Measurements from ENCODE around the gene CCL20. TPM values are rescaled to one million over a fixed set of nuclear protein-coding genes. Genes with fewer than 3 reads are reported as not detected.
A peak's percentile ranks its signal among the peaks of the same experiment; 100 is the strongest.
"Not testable (repeated sequence)": the region's sequence is repeated elsewhere in the genome, so short reads cannot be mapped to it uniquely, and the experiment has no call there.

CCL20 gene
- total RNA-seq, 2 experiments from 2014 or later = 0.82 TPM; not detected in 1

DNA sequence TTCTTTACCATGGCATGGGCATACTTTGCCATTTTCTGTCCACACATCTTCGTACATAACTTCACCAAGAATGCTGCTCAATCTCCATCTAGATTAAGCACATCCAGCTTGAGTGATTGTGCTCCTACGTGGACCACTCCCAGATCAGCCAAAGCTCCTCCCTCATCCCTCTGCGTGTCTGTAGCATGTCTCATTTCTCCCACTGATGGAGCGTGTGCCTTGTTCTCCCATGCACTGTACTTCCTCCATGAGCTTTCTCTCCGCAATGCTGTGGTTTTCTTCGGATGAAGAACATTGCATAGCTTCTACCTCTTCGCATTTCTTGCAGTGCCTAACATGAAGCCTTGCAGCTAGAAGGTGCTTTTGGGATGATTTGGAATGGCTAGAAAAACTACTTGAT, 13.5 kb downstream of the CCL20 start:
- Mint-ChIP-seq H3K36me3 (no peaks in the 10 kb centered on the region), H3K4me1 (peaks cover 2% of the 10 kb centered on the region), H3K27ac (no peak overlapping the region), H3K4me3 (no peak overlapping the region), H3K9me3 (ENCODE audit: low read depth) (no peaks in the 10 kb centered on the region), H3K27me3 (no peaks in the 10 kb centered on the region)
- ATAC-seq (no peak), DNase-seq (no peak)
- CTCF ChIA-PET = no interaction called here

DNA sequence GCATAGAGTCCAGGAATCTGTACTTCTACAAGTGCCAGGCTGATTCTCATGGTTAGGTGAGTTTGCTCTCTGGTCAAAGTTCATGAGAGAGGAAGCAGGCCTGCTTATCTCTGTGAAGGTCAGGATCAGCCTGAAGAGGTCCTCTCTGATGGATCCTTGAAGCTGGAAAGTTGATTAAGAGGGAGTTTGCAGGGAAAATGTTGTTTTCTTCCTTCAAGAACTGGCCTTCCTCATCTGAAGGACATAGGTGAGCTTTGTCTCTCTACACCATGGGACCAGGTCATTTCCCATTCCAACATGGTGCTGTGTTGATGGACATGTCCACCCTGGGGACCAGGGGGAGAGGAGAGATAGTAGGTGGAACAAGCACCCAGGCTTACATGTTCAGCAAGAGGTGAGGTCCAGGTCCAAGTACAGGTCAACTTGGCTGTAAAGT, 14.9 kb downstream of the CCL20 start:
- no peak for DNase-seq
- Mint-ChIP-seq H3K27ac (no peak overlapping the region), H3K9me3 (ENCODE audit: low read depth) (no peaks in the 10 kb centered on the region), H3K36me3 (no peaks in the 10 kb centered on the region), H3K4me3 (no peak overlapping the region), H3K4me1 (peaks cover 2% of the 10 kb centered on the region), H3K27me3 (no peaks in the 10 kb centered on the region)
- no peak for ATAC-seq
- CTCF ChIA-PET = no interaction called here

DNA sequence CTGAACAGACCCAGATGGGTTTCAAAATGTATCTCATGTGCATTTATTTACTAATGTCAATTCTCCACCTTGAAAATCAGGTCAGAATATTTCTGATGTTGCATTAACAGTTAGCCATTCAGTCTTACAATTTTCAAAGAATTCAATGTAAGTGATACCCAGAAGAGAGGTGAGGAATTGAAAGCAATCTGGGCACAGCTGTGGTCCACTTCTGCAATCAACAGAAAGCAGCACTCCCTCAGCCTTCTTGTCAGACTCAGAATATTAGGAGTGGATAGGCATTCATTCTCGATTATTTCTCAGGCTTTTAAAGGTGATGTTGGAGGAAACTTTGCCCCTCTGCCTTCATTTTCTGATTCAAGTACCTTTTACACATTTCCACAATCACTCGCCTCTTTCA, 15.7 kb downstream of the CCL20 start:
- no peaks in the 10 kb centered on the region for H3K9me3 Mint-ChIP-seq (ENCODE audit: low read depth)
- no peak for ATAC-seq
- no peak for DNase-seq
- no peaks in the 10 kb centered on the region for H3K27me3 Mint-ChIP-seq
- no peak overlapping the region for H3K4me3 Mint-ChIP-seq
- CTCF ChIA-PET = no interaction called here
- no peak overlapping the region for H3K27ac Mint-ChIP-seq
- H3K36me3 Mint-ChIP-seq = no peaks in the 10 kb centered on the region
- peaks cover 2% of the 10 kb centered on the region for H3K4me1 Mint-ChIP-seq

DNA sequence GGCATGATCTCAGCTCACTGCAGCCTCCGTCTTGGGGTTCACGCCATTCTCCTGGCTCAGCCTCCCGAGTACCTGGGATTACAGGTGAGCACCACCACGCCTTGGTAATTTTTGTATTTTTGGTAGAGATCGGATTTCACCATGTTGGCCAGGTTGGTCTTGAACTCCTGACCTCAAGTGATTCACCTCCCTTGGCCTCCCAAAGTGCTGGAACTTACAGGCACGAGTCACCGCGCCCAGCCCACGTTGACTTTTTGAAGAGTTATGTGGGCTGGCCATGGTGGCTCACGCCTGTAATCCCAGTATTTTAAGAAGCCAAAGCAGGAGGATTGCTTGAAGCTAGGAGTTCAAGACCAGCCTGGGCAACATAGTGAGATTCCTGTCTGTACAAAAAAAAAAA, 20.8 kb downstream of the CCL20 start:
- no peak overlapping the region for H3K4me3 Mint-ChIP-seq
- H3K9me3 Mint-ChIP-seq (ENCODE audit: low read depth) = no peaks in the 10 kb centered on the region
- H3K36me3 Mint-ChIP-seq = no peaks in the 10 kb centered on the region
- ATAC-seq (no peak), DNase-seq (no peak)
- H3K27ac Mint-ChIP-seq = no peak overlapping the region
- H3K4me1 Mint-ChIP-seq = no peaks in the 10 kb centered on the region
- CTCF ChIA-PET = no interaction called here
- H3K27me3 Mint-ChIP-seq = no peaks in the 10 kb centered on the region

DNA sequence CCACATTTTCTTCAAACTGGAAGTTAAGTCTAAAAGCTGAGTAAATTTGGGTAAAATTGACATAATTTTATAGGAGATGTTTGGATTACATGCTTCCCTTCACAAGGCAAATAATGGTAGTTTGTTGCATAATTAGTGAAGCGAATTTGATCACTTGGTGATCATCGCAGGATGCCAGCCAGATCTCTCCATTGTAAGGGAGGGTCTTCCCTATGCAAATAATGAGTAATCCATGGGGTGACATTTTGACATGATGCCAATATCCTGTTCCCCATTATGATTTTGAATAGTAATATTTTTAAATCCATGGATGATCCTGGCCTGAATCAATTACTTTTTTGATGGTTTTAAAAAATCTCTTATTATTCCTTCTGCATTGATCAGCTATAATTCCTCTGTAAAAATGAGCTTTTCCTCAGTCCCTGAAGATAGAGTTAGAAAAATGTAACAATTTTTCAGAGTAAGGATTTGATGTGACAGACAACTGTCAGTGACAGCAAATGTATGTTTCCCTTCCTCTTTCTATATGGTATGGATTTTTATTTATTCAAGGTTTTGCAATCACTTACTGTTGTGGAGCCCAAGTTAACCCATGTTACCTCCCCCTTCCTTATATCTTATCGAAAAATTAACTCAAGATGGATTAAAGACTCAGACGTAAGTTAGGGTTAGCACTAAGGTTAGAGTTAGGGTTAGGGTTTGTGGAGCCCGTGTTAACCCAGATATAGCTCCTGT, 21.4 kb downstream of the CCL20 start:
- Mint-ChIP-seq H3K27me3 (no peaks in the 10 kb centered on the region), H3K4me1 (no peaks in the 10 kb centered on the region), H3K27ac (no peak overlapping the region), H3K9me3 (ENCODE audit: low read depth) (no peaks in the 10 kb centered on the region), H3K36me3 (no peaks in the 10 kb centered on the region), H3K4me3 (no peak overlapping the region)
- CTCF ChIA-PET = no interaction called here
- ATAC-seq (no peak), DNase-seq (no peak)

DNA sequence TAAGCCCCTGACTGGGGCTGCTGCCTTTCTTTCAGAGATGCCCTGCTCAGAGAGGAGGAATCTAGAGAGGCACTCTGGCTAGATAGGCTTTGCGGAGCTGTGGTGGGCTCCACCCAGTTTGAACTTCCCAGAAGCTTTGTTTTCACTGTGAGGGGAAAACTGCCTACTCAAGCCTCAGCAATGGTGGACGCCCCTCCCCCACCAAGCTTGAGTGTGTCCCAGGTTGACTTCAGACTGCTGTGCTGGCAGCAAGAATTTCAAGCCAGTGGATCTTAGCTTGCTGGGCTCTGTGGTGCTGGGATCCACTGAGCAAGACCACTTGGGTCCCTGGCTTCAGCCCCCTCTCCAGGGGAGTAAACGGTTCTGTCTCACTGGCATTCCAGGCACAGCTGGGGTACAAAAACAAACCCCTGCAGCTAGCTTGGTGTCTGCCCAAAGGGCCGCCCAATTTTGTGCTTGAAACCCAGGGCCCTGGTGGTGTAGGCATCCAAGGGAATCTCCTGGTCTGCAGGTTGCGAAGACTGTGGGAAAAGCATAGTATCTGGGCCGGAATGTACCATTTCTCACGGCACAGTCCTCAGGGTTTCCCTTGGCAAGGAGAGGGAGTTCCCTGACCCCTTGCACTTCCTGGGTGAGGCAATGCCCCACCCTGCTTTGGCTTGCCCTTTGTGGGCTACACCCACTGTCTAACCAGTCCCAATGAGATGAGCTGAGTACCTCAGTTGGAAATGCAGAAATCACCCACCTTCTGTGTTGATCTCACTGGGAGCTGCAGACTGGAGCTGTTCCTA, 25.9 kb downstream of the CCL20 start:
- DNase-seq; H3K36me3 Mint-ChIP-seq; H3K4me1 Mint-ChIP-seq; H3K27me3 Mint-ChIP-seq; H3K9me3 Mint-ChIP-seq (ENCODE audit: low read depth); H3K4me3 Mint-ChIP-seq; CTCF ChIA-PET; ATAC-seq; H3K27ac Mint-ChIP-seq: not testable (repeated sequence)

DNA sequence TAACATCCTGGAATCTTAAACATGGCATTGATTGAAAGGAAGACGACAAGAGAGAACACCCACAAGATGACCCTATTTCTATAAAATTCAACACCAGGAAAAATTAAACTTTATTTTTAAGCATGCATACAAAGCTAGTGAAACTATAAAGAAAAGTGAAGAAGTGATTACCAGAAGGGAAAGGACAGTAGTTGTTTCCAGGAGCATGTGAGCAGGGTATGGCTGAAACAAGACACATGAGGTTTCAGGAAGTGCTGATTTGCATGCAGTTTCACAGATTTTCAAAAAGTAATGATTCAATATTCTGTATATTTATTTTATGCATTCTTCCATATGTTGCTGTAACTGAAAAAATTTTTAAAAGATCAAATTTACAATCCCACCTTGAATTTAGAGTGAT, 33.2 kb downstream of the CCL20 start:
- H3K4me1 Mint-ChIP-seq = peaks cover 3% of the 10 kb centered on the region
- H3K27me3 Mint-ChIP-seq = peaks cover 3% of the 10 kb centered on the region
- ATAC-seq = no peak

DNA sequence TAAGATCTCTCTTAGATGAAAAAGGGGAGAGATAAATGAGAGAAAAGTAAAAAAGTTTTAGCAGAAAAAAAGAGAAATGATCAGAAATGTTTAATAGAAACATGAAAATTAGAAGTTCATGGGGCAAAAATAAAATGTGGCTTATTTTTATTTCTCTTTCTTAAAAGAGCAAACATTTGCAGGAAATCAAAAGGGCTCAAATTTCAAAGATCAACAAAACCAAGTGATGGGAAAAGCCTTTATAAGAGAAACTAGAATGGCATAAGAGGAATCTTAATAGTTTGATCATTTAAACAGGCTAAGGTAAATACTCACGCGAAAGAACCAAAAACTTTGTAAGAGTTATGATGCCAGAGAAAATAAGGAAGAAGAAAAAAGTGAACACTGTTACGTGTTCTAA, 34.5 kb downstream of the CCL20 start:
- Mint-ChIP-seq H3K27me3 (peaks cover 3% of the 10 kb centered on the region), H3K4me3 (peak overlapping the region; percentile 51), H3K9me3 (ENCODE audit: low read depth) (no peaks in the 10 kb centered on the region), H3K4me1 (peaks cover 3% of the 10 kb centered on the region), H3K27ac (peak overlapping the region; percentile 69), H3K36me3 (no peaks in the 10 kb centered on the region)
- CTCF ChIA-PET = no interaction called here
- ATAC-seq (no peak), DNase-seq (no peak)

More for the DNA sequence above, 33.2 kb downstream of the CCL20 start:
- Mint-ChIP-seq H3K36me3 (no peaks in the 10 kb centered on the region), H3K9me3 (ENCODE audit: low read depth) (no peaks in the 10 kb centered on the region), H3K4me3 (no peak overlapping the region), H3K27ac (no peak overlapping the region)
- no peak for DNase-seq
- CTCF ChIA-PET = interaction anchor here (1.5 kb wide), 1 partner anchor 16 kb away, joined by 5 read pairs; no protein-coding TSS in a partner anchor

DNA sequence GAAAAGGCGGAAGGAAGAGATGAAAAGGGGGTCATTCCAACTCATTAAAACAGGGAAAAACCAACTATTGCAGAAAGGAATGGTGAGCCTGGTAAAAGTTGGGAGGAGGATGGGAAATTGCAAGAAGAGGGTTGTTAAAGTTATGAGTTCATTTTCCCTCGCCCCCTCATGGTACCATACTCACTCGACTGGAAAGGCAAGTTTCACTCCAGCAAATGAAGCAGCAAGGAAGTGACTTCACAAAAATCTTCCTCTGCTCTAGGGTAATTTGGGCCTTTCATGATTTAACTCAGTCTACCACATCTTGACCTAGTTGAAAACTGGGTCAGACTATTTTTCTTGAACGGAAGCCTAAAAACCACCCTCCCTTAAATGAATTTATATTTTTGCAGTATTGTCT, 34.9 kb downstream of the CCL20 start:
- H3K36me3 Mint-ChIP-seq = no peaks in the 10 kb centered on the region
- H3K27ac Mint-ChIP-seq = peak overlapping the region; percentile 69
- no peaks in the 10 kb centered on the region for H3K9me3 Mint-ChIP-seq (ENCODE audit: low read depth)

DNA sequence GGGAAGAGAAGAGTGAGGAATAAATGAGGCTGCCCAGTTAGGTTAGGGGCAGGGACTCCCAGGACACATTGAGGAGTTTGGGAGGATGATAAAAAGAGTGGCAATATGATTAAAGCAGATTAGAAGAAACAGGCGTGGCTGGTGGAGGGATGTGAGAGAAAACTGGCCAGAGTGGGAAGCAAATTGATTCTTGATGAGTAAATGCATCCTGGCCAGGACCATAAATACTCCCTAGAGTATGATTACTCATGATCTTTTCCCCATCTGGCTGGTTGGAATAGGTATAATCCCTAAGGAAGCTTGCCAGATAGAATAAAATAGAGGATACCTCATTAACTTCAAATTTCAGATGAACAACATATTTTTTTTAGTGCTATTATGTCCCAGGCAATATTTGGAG, 36.3 kb downstream of the CCL20 start:
- Mint-ChIP-seq H3K27me3 (peaks cover 3% of the 10 kb centered on the region), H3K4me3 (no peak overlapping the region), H3K9me3 (ENCODE audit: low read depth) (no peaks in the 10 kb centered on the region), H3K27ac (no peak overlapping the region), H3K36me3 (no peaks in the 10 kb centered on the region), H3K4me1 (peaks cover 3% of the 10 kb centered on the region)
- CTCF ChIA-PET = no interaction called here
- no peak for ATAC-seq
- no peak for DNase-seq

More for the DNA sequence above, 34.9 kb downstream of the CCL20 start:
- ATAC-seq (peak; percentile 60), DNase-seq (no peak)
- Mint-ChIP-seq H3K4me1 (peaks cover 3% of the 10 kb centered on the region), H3K4me3 (peak overlapping the region; percentile 51), H3K27me3 (peaks cover 3% of the 10 kb centered on the region)
- CTCF ChIA-PET = no interaction called here

DNA sequence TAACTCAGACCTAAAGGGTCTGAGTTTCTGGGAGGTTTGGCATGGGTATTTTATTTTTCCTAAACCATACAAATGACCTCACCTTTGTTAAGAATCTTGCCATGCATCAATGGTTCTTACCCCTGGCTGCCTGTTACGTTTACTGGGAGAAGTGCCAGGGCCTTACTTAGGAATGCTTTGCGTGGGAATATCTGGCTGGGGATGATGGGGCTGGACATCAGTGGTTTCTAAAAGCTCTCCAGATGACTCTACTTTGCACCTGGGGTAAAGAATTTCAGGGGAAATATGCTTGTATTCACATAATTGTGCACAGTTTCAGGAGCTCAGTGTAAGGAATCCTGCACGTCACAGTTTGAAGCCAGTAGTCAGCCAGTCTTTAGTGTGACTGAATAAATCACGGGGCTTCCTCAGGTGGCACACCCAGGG, 39.6 kb downstream of the CCL20 start:
- H3K9me3 Mint-ChIP-seq (ENCODE audit: low read depth) = no peaks in the 10 kb centered on the region
- H3K36me3 Mint-ChIP-seq = no peaks in the 10 kb centered on the region
- H3K27me3 Mint-ChIP-seq = peaks cover 3% of the 10 kb centered on the region
- ATAC-seq (no peak), DNase-seq (no peak)
- H3K4me1 Mint-ChIP-seq = no peaks in the 10 kb centered on the region
- no peak overlapping the region for H3K27ac Mint-ChIP-seq
- CTCF ChIA-PET = no interaction called here
- no peak overlapping the region for H3K4me3 Mint-ChIP-seq

DNA sequence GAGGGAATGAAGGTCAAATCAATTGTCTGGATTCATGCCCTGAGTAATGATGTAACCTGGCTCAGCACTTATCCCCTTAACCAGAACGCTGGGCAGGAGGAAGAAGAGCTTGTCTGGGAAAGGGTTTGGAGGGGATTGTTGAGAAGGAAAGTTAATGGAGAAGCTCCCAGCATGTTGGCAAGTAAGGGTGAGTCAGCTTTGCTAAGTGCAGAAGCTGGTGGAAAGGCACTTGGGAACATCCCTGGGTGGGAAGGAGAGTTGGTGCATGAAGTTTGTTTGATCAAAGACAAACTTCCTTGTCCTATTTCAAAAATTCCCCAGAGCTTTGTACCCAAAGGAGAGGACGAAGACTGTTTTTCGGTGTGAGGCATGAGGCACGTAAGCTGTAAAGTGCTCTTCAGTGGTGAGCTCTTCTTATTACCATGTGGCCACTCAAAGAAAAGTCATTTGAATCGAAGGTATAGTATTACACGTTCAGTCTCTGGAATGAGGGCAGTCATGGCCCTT, 40.2 kb downstream of the CCL20 start:
- DNase-seq (no peak), ATAC-seq (no peak)
- Mint-ChIP-seq H3K27ac (no peak overlapping the region), H3K36me3 (no peaks in the 10 kb centered on the region), H3K27me3 (peaks cover 3% of the 10 kb centered on the region), H3K4me3 (no peak overlapping the region), H3K9me3 (ENCODE audit: low read depth) (no peaks in the 10 kb centered on the region), H3K4me1 (no peaks in the 10 kb centered on the region)
- CTCF ChIA-PET = no interaction called here

DNA sequence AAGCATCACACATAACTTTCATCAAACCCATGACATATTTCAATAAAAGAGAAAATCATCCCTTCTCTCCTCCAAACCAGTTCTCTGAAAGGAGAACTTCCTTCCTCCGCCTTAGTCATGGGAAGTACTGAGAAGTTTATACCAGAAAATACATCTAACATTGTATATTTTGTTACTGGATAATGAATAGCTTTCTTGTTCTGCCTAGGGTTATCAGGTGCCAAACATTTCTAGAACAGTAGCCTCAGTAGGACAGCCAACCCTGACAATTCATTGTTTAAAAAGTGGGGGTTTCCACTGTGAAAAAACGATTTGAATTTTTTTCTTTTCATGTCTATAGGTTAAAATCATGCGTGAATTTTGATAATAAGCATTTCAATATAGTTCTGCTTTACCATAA, 41.8 kb downstream of the CCL20 start:
- DNase-seq = no peak
- Mint-ChIP-seq H3K27ac (no peak overlapping the region), H3K4me3 (no peak overlapping the region), H3K36me3 (no peaks in the 10 kb centered on the region), H3K4me1 (no peaks in the 10 kb centered on the region), H3K9me3 (ENCODE audit: low read depth) (no peaks in the 10 kb centered on the region), H3K27me3 (peaks cover 3% of the 10 kb centered on the region)
- CTCF ChIA-PET = no interaction called here
- ATAC-seq = no peak

DNA sequence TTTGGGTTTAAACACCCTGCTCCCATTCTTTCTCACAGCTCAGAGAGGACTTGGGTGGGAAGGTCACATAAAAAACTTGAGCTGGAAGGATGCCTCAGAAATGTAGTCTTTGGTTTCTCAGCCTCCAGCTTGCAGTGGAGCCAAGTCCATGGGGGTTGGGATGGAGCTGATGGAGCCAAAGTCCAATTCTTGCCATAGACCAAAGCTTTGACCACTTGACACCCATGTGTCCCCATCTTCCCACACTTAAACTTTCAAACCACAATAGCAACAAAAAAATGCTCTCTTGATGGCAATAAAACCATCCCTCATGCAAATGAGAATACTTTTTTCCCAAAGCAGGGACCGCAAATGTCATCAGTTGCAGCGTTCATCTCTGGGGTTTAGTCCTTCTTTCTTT, 43.1 kb downstream of the CCL20 start:
- ATAC-seq (no peak), DNase-seq (no peak)
- Mint-ChIP-seq H3K9me3 (ENCODE audit: low read depth) (no peaks in the 10 kb centered on the region), H3K4me3 (no peak overlapping the region), H3K27me3 (no peaks in the 10 kb centered on the region), H3K4me1 (no peaks in the 10 kb centered on the region), H3K27ac (no peak overlapping the region), H3K36me3 (no peaks in the 10 kb centered on the region)
- CTCF ChIA-PET = no interaction called here

Data from activated CD8-positive, alpha-beta memory T cell treated with anti-CD3 and anti-CD28 coated beads, Interleukin-2, amount 10 ng/mL, durations not matched to agents 7 days and 5 days (primary cell).